Spleen (tissue), 11 donors: ENCODE data around the gene ADCY1. TPM values are rescaled to one million over a fixed set of nuclear protein-coding genes. Genes with fewer than 3 reads are reported as not detected.

Source experiments
- DNase-seq: peaks from one replicate; pipeline ENCODE4 v3.0.0-alpha.2; 2020
- H3K27ac ChIP-seq, 8 donors: fragments of 200-600 bp; sonication (generic) in 7 of 8; 1 replicate in 4 of 8; 2 replicates in 4 of 8; pipeline versions ENCODE4 v1.5.0 to v1.8.0; 2016 to 2021; ENCODE audit warnings: inconsistent platforms in 4 of 8, mild to moderate bottlenecking in 4 of 8, moderate library complexity in 1 of 8
- H3K27me3 ChIP-seq, 7 donors: fragments of 200-600 bp; sonication (generic) in 6 of 7; replicated peaks in 1 of 7; 1 replicate in 4 of 7; 2 replicates in 3 of 7; pipeline versions ENCODE4 v1.5.0 to v1.8.0; 2016 to 2021; ENCODE audit warnings: inconsistent platforms in 3 of 7, mild to moderate bottlenecking in 1 of 7
- H3K36me3 ChIP-seq, 6 donors: fragments of 200-600 bp; sonication (generic) in 5 of 6; 1 replicate in 4 of 6; 2 replicates in 2 of 6; pipeline versions ENCODE4 v1.5.0 to v1.8.0; 2016 to 2021; ENCODE audit warnings: inconsistent platforms in 2 of 6
- H3K4me1 ChIP-seq, 6 donors: fragments of 200-600 bp; sonication (generic) in 5 of 6; 1 replicate in 3 of 6; 2 replicates in 3 of 6; pipeline versions ENCODE4 v1.5.0 to v1.8.0; 2016 to 2021; ENCODE audit warnings: inconsistent platforms in 3 of 6
- H3K4me3 ChIP-seq, 8 donors: fragments of 200-600 bp; sonication (generic) in 7 of 8; 1 replicate in 4 of 8; 2 replicates in 4 of 8; pipeline versions ENCODE4 v1.5.0 to v1.8.0; 2016 to 2021; ENCODE audit warnings: inconsistent platforms in 4 of 8, mild to moderate bottlenecking in 4 of 8, moderate library complexity in 2 of 8
- H3K9me3 ChIP-seq, 8 donors: fragments of 200-600 bp; sonication (generic) in 7 of 8; 1 replicate in 4 of 8; 2 replicates in 4 of 8; pipeline versions ENCODE4 v1.5.0 to v1.8.0; 2016 to 2021; ENCODE audit warnings: inconsistent platforms in 4 of 8
- POLR2A ChIP-seq, 3 donors: fragments of 450-650 bp; IDR thresholded peaks; one replicate each; pipeline ENCODE4 v1.5.1; 2017; ENCODE audit warnings: antibody characterized with exemption in 3 of 3, mild to moderate bottlenecking in 1 of 3
- POLR2AphosphoS5 ChIP-seq, 3 donors: sonication (generic); formaldehyde crosslinking; IDR thresholded peaks; one replicate each; pipeline ENCODE4 v1.5.1; 2017; ENCODE audit warnings: antibody characterized with exemption in 3 of 3
- WGBS, 5 donors: extraction: QIAGEN DNeasy Blood & Tissue Kit in 3 of 5; methylation state at CpG; one replicate each; pipeline versions ENCODE4 v1.1.5 to v1.1.7; 2013 to 2018; 5-methylcytosine and 5-hydroxymethylcytosine counted together
- intact Hi-C: fragments of 100-400 bp; cut with DNase I; formaldehyde crosslinking; loops from one replicate; pipeline ENCODE4 v1.15.0; 2023; ENCODE audit warnings: low total_unique reads
- polyA plus RNA-seq, 3 donors: library from polyadenylated mRNA; stranded (reverse); fragments of 200-250 nt; gene quantifications; one replicate each; pipeline ENCODE4 v1.2.1, GENCODE V29; 2013
- total RNA-seq, 7 donors: library from RNA; depleted of rRNA in 3 of 7; stranded (reverse); fragments of >200 nt in 3 of 7; fragmentation: NEBNext Ultra II Directional in 4 of 7; extraction: Animal tissue kit (Norgen Biotek cat#: 25700) in 4 of 7; gene quantifications; one replicate each; pipeline versions ENCODE4 v1.1.0 to v1.2.1, GENCODE V29; 2016 to 2021
- TF ChIP-seq, protein P1 (sequence below), 11 experiments: fragments of 200-600 bp in 7 of 11; fragments of 450-650 bp in 4 of 11; sonication (generic) in 4 of 11; IDR thresholded peaks in 8 of 11; conservative IDR thresholded peaks in 3 of 11; 1 replicate in 7 of 11; 2 replicates in 4 of 11; pipeline versions ENCODE4 v1.4.0 to v1.8.0; 2016 to 2021; ENCODE audit warnings: antibody characterized with exemption in 11 of 11, inconsistent platforms in 4 of 11, mild to moderate bottlenecking in 1 of 11
- donor health status: healthy with polysubstance abuse.
- donor health status: DM: no; HTN: no; CAD: no; lungs with moderate emphysema.
- donor health status: DM: no; HTN: no; CAD: no.
- donor health status: Bipolar disorder and iron deficiency.
- donor health status: healthy.
- donor health status: DM: no; HTN: no; CAD: no.
- donor health status: DM: yes; HTN: yes; CAD: no.

Gene ADCY1
- total and polyA plus RNA-seq, 10 donors = 0.05 to 6.6 (median 1.8) TPM

DNA sequence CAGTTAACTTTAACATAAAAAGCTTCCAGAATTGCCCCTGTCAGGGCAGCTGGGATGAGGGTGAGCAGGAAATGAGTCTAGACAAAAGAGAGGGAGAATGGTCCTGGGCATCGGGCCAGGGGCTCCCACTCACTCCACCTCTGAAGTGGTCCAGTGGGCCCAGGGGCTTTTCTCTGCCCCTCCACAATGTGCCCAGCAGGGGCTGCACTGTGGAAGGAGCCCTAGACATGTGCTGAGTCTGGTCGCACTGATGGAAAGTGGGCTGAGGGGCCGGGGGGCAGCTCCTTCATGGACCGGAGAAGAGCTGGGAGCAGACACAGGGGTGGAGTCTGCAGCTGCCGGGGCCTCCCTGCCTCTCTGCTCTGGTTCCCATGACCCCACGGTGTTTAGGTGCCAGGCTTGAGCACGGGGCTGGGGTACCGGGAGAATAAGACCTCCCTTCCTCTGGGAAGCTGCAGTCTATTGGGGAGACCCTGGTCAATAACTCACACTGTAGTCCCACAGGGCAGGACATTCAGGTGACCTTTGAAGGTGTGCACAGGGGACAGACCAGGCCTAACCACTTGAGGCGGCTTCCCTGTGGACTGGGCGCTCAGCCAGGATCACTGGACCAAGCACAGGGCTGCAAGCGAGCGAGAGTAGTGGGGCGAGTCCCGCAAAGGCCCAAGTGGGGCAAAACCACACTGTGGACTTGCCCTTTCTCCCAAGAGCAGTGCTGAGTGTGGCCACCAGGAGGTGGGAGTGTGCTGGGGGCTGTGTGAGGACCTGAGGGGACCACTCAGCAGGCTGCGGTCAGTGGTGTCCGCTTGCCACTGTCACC is 6.1 kb downstream of the ADCY1 start:
- intact Hi-C loops = no loop called here
- H3K4me3 ChIP-seq = no peak overlapping the region
- H3K4me1 ChIP-seq = peaks cover 0 to 7% (median 3%) of the 10 kb centered on the region in 6 donors
- H3K27ac ChIP-seq = no peak overlapping the region
- no peaks in the 10 kb centered on the region for H3K9me3 ChIP-seq
- DNase-seq = peak; percentile 70
- no peak for TF ChIP-seq POLR2AphosphoS5 (IDR thresholded peaks at IDR 0.05)
- TF ChIP-seq, protein P1, sequence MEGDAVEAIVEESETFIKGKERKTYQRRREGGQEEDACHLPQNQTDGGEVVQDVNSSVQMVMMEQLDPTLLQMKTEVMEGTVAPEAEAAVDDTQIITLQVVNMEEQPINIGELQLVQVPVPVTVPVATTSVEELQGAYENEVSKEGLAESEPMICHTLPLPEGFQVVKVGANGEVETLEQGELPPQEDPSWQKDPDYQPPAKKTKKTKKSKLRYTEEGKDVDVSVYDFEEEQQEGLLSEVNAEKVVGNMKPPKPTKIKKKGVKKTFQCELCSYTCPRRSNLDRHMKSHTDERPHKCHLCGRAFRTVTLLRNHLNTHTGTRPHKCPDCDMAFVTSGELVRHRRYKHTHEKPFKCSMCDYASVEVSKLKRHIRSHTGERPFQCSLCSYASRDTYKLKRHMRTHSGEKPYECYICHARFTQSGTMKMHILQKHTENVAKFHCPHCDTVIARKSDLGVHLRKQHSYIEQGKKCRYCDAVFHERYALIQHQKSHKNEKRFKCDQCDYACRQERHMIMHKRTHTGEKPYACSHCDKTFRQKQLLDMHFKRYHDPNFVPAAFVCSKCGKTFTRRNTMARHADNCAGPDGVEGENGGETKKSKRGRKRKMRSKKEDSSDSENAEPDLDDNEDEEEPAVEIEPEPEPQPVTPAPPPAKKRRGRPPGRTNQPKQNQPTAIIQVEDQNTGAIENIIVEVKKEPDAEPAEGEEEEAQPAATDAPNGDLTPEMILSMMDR (IDR thresholded peaks at IDR 0.05 in 8 of 11, conservative IDR thresholded peaks at IDR 0.05 in 3 of 11) = peak in 1 of 11 experiments; percentile 8
- H3K36me3 ChIP-seq = no peaks in the 10 kb centered on the region
- peaks cover 0 to 54% (median 18%) of the 10 kb centered on the region in 7 donors for H3K27me3 ChIP-seq
- WGBS, 5 donors = 75 to 81% (median 78%) methylated on average over 9 to 16 of the region's 16 CpGs

GRCh38 chr7:45581271-45581780 is 7.2 kb downstream of the ADCY1 start:
- TF ChIP-seq POLR2A (IDR thresholded peaks at IDR 0.05) (no peak), POLR2AphosphoS5 (IDR thresholded peaks at IDR 0.05) (no peak)
- TF ChIP-seq, protein P1 (IDR thresholded peaks at IDR 0.05 in 8 of 11, conservative IDR thresholded peaks at IDR 0.05 in 3 of 11) = no peak
- H3K27ac ChIP-seq = no peak overlapping the region
- no peaks in the 10 kb centered on the region for H3K9me3 ChIP-seq
- H3K4me3 ChIP-seq = no peak overlapping the region
- peak; percentile 64 for DNase-seq
- no peaks in the 10 kb centered on the region for H3K4me1 ChIP-seq
- 72 to 87% (median 82%) methylated on average over 6 of the region's 6 CpGs for WGBS, 5 donors
- H3K36me3 ChIP-seq = no peaks in the 10 kb centered on the region
- peaks cover 0 to 43% (median 7%) of the 10 kb centered on the region in 7 donors for H3K27me3 ChIP-seq
- intact Hi-C loops = no loop called here

DNA sequence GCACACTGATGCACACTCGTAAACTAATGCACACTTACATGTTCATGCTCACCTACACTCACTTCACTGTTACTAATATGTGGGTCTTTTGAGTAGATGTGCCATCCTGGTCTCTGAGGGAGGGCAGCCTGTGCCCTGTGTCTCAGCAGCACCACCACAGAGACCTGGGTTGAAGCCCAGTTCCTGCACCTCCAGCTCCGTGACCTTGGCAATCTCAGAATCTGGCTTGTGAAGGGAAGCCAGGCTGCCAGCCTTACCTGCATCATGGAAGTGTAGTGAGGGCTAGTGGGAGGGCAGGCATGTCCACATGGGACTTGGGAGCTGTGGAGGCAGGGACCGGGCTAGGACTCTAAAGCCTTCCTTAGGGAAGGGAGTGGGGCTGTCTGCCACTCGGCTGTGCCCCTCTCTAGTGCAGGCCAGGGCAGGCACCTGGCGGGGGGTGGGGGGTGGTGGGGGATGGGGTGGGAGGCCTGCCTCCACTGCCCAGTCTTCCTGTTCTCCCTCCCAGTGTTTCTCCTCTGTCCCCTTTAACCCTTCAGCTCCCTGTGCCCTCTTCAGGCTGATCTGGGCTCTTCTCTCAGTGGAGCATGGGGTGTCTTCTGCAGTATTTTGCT is 8.1 kb downstream of the ADCY1 start:
- DNase-seq = peak; percentile 41
- peaks cover 0 to 34% (median 0%) of the 10 kb centered on the region in 7 donors for H3K27me3 ChIP-seq
- intact Hi-C loops = no loop called here

More for the DNA sequence above, 8.1 kb downstream of the ADCY1 start:
- H3K36me3 ChIP-seq = no peaks in the 10 kb centered on the region
- no peaks in the 10 kb centered on the region for H3K9me3 ChIP-seq
- no peaks in the 10 kb centered on the region for H3K4me1 ChIP-seq
- H3K4me3 ChIP-seq = no peak overlapping the region
- 60 to 86% (median 74%) methylated on average over 4 to 5 of the region's 5 CpGs for WGBS, 5 donors
- TF ChIP-seq, protein P1 (IDR thresholded peaks at IDR 0.05 in 8 of 11, conservative IDR thresholded peaks at IDR 0.05 in 3 of 11) = no peak
- TF ChIP-seq POLR2A (IDR thresholded peaks at IDR 0.05) = no peak
- no peak for TF ChIP-seq POLR2AphosphoS5 (IDR thresholded peaks at IDR 0.05)
- no peak overlapping the region for H3K27ac ChIP-seq
